HG02973 (cell line): ENCODE measurements around the gene PGAP3.

Experiments used
- ATAC-seq: cut with Tn5 transposase; IDR thresholded peaks from one replicate; pipeline ENCODE4 v1.9.1; 2021; ENCODE audit warnings: moderate library complexity; ENCODE audit not compliant: unreplicated experiment

The PGAP3 gene

DNA sequence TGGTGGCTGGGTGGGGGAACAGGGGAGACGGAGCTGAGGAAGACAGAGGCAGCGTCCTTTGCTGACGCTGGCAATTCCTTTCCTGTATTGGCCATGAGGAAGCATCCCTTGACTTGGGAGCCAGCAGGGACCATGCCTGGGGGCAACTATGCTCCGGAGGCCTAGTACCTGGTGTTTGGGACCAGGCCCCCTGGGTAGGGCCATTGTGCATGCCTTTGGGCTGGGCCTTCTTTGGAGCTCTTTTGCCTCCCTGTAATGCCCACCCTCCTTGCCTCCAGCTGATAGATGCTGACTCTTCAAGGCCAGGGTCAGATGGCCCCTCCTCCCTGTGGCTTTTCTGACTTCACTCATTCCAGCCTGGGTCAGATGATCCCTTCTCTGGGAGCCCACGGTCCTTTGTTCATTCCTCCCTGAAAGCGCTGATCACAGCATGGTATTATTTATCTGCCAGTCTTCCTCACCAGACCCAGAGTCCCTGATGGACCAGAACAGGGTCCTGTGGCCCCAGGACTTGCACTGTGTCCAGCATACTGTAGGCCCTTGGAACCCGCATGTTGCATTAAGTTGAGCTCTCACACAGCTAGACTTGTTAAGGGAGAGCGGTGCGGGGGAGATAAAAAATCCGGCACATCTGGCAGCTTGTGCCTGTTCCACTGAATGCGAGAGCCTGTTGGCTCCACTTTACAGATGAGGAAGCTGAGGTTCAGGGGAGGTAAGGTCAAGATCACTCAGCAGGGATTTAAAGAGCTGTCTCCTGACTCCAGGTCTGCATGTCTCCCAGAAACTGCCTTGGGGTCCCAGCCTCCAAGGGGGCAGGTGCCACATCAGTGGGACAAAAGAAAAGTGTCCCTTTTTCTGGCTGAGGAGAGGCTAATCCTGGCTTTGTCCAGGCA lies 48.0 kb downstream of the PGAP3 start:
- no peak for ATAC-seq

DNA sequence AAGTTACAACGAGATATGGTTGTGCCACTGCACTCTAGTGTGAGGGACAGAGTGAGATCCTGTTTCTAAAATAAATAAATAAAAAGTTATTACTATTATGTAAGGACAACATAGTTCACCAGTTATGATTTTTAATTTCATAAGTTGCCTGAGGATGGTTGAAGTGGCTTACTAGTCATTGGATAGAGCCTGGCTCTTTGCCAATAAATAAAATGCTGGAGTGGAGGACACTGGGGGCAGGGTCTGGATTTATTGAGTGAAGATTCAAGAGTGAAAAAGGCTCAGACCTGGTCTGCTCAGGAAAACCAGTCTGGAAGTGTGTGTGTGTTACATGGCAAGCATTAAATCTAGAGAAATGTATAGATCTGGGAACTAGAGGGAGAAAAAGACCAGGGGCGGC lies 48.8 kb downstream of the PGAP3 start:
- ATAC-seq: no peak

DNA sequence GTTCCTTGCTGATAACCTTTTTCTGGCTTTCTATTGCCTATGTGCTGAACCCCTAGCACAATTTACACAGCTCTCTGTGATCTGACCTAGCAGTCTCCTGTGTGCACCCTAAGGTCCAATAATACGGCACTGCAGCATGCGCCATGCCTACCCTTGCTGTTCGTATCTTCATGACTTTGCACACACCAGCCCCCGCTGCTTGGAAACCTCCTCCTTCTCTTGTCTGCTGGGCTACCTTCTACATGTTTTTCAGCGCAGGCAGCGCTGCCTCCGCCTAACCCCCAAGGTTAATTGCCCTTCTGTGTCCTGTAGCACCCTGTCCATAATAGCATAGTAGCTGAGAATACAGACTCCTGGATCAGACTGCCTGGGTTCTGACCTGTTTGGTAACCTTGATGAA lies 49.5 kb downstream of the PGAP3 start:
- ATAC-seq: no peak

DNA sequence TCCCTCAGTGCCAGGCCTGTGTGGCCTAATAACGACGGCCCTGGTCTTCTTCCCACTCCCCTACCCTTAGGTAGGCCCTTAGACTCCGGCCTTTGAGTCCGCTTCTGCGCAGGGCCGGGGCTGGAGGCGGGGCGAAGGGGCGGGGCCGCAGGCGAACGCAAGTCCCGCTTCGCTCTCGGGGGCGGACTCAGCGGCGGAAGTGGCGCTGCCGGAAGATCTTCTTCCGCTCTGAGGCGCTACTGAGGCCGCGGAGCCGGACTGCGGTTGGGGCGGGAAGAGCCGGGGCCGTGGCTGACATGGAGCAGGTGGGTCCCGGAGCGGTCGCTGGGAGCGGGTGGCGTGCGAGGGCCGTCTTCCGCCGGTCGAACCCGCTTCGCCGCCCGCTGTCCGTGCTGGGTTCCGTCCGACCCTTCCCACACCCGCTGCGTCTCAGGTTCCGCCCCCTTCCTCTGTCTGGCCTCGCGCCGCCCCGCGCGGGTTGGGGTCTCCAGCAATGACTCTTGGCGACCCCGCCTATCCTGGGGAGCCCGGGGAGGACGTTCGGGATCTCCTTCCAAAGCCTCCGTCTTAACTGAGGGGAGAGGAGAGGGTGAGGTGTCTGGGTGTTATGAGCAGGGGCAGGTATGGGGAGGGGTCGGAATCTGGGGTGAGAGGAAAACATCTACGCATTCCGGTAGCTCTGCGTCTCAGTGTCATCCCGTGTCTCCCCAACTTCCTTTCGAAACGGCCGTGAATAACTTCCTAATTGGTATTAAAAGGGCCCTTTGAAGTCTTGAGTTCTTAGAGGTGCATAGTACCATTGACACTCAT lies 50.7 kb downstream of the PGAP3 start, which contains the start of gene STARD3:
TSS of gene STARD3 (plus strand) at position 218 of the 810 bp plus-strand sequence. CDS start 16,388 bp downstream, outside the sequence.
- ATAC-seq: no peak

DNA sequence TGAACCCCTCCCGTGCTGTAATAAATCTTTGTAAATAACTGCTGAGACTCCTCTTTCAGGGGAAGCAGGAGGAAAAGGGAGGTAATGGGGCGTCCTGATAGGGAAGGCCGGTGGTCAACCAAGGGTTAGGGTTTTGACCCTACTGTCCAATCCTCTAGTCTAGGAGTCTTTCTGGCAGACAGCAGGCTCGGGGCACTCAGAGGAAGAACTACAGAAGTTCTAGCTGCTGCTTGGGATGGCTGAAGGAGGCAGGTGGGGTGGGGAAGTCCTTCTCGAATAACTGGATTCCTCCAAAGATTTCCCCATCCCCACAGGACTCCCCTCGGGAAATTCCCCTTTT lies 51.3 kb downstream of the PGAP3 start:
- ATAC-seq: no peak

GRCh38 chr17:39635614-39636176 lies 52.2 kb downstream of the PGAP3 start:
- ATAC-seq: no peak

GRCh38 chr17:39634384-39634871 lies 53.4 kb downstream of the PGAP3 start:
- ATAC-seq: no peak

- no peak for ATAC-seq
These were observed 54.2 kb downstream of the PGAP3 start for GRCh38 chr17:39633570-39634183.

DNA sequence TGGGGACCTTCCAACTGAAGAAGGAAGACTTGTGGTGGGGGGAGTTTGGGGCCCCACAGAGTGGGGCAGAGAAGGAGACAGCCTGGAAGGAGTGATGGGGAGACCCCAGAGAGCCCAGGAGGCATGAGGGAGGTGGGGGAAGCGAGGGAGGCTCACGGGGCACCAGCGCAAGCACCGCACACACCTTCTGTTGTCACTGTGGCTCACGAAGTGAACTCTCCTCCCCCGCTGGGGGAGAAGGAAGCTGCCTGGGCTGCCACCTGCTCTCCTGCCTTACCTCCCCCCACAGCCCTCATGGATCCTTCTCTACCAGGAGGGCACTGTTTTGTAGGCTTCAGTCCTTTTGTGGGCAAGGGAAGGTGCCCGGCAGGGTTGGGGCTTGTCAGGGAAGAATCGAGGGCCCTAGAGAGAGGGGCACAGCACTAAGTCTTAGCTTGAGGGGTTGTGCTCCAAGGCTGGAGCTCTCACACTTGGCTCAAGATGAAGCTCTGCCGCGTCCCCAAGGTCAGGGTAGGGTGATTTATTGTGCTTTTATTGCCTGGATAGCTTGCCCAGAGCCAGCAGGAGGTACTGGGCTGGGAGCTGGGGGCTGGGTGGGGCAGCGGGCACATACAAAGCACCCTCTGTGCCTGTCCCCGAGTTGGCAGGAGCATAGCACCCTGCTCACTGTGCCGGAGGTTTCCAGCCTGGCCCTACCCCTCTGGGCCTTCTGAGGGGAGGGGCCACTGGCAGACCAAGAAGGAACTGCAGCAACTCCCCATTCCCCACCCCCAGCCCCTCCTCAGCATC lies 55.5 kb downstream of the PGAP3 start:
- ATAC-seq: no peak

DNA sequence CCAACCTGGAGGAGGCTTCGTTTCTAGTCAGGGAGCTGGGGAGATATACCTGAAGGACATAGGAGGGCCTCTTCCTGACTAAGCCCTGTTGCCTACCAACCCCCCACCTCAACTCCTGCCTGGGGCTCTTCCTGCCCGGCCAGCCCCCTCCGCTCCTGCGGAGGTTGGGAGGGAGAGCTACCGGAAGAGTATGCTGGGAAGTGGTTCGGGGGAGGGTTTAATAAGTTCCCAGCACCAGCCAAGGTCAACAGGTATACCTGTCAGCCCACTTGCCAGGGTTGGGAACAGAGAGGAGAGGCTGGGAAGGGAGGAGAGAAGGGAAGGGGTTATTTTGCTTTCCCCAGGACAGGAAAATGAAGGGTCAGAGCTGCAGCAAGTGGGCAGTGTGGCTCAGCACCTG lies 56.5 kb downstream of the PGAP3 start:
- ATAC-seq: no peak

- no peak for ATAC-seq
These were observed 58.0 kb downstream of the PGAP3 start for GRCh38 chr17:39629898-39630297.

DNA sequence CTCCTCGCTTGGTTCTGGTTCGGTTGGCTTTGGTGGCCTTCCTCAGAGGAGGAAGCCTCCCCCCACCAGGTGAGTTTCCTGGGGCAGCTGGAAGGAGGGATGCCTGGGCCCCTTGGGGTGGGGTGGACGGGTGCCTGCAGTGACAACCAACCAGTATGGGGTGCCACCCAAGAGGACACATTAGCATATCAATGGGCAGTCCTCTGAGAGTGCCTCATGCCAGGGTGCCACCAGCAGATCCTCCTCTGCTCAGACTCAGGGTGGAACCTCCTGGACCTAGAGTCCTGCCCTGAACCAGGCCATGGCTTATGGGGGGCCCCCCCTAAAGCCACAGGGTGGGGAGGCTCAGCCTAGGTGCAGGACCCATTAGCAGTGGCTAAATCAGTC lies 58.4 kb downstream of the PGAP3 start:
- ATAC-seq: no peak

DNA sequence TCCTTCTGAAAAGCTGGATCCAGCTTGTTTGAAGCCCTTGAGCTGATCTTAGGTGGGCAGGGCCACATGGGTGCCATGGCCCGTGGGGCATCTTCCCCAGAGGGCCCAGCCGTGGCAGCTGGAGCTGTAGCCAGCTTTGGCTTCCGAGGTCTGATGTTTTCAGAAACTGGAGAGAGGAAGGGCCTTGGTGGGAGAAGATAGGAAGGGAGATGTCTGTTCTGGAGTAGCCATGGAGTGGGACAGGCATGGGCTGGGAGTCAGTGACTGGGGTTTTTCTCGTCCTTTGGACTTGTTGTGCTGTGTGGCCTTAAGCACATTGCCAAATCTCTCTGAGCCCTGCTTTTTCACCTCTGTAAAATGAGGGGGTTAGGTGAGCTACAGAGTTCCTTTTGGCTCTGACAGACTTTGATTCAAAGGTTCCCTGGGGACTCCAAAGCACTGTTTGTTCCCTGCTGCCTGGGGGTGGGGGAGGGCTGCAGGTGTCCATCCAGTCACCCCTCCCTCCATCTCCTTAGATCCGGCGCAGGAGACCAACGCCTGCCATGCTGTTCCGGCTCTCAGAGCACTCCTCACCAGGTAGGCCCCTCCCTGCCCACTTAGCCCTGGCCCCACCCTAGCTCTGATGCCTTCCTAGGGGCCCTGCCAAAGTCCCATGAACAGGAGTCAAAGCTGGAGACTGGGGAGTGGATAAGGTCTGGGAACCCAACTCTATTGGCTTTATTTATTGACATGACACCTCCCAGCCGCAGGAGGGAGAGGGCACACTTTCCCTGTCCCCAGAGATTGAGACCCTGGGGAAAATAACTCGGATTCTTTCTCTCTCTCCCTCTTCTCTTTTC lies 59.0 kb downstream of the PGAP3 start:
- no peak for ATAC-seq

DNA sequence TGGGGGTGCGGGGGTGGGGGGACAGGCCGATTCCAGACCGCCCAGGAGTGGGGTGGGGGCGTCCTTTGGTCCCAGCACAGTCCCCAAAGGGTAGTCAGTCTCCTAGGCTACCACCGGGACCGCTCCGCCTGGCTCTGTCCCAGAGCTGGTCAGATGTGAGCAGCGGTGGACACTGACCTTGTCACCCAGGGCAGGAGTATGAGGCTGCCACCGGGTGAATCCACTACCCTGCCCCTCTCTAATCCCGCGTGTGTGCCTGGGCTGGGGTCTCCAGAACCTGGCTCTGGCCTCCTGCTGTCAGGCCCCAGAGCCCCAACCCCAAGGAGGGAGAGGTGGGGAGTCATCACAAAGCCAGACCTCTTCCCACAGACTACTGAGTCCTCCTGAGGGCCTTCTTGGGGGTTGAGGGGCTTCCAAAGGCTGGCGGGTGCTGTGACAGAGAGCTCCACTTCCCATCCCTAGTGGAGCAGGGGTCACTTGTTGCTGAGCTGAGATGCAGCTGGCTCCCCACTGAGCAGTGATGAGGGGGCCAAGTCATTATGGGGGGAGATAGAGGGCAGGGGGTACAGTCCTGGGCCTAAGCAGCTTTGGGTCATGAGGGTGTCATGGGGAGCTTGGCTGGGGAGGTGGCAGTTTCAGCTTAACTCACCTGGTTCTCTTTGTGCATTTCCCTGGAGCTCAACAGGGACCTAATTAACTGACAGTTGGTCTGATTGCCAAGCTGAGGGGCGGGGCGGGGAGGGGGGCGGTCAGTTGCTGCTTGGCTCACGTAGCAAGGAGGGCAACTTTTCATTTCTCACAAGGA lies 59.9 kb downstream of the PGAP3 start:
- ATAC-seq: no peak

DNA sequence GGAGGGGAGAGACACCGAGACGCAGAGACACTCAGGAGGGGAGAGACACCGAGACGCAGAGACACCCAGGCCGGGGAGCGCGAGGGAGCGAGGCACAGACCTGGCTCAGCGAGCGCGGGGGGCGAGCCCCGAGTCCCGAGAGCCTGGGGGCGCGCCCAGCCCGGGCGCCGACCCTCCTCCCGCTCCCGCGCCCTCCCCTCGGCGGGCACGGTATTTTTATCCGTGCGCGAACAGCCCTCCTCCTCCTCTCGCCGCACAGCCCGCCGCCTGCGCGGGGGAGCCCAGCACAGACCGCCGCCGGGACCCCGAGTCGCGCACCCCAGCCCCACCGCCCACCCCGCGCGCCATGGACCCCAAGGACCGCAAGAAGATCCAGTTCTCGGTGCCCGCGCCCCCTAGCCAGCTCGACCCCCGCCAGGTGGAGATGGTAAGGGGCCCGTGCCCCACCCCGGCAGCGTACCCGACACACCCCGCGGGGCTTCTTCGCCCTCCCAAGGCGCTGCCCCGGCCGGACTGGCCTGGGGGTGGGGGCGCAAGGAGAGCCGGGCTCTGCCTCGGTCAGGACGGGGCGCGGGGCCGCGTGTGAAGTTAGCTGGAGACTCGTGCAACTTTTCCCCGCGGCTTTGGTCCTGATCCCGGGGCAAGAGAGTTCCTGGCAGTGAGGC lies 60.7 kb downstream of the PGAP3 start:
- no peak for ATAC-seq

DNA sequence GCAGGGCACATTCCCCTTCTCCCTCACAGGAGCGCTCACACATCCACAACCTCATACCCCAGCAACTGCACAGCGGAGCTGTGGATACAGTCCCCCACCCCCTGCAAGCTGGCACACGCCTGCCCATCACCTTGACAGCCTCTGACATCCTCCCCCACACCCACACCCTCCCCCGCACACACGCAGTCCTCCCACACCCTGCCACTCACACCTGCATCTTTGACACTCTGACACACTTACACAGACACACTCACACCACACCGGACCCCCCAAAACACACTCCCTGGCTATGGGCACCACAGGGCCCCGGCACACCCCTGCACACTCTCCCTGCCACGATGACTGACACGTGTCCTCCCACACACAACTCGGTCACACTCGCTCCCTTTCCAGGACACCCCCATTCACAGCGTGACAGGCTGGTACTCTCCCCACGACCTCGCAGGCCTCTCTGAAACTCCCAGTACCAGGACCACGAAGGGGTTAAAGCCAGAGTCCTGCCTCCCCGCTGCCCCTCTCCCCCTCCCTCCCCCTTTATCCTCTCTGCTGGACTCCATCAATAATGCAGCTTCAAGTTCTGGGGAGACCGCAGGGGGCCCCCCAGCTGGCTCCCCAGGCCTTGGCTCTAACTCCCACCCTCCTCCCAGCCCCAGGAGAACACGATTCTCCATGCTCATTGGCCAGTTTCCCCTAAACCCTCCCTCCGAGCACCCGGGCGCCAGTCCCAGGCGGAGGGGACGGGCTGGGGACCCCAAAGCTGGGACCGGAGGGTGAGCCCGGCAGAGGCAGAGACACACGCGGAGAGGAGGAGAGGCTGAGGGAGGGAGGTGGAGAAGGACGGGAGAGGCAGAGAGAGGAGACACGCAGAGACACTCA lies 61.4 kb downstream of the PGAP3 start, which contains the start of gene PPP1R1B:
TSS of gene PPP1R1B (plus strand) at position 782 of the 876 bp plus-strand sequence. CDS start 441 bp downstream, outside the sequence.
- ATAC-seq: no peak

- ATAC-seq: no peak
These were observed 62.6 kb downstream of the PGAP3 start for GRCh38 chr17:39625198-39625785.
